Left lobe of liver (tissue), 1 donor: ENCODE data around the gene CCDC126. TPM values are rescaled to one million over a fixed set of nuclear protein-coding genes. Genes with fewer than 3 reads are reported as not detected.

Source experiments
- total RNA-seq: library from RNA; stranded (reverse); gene quantifications from one replicate; pipeline ENCODE4 v1.2.1, GENCODE V29; 2021
- donor health status: DM: no; HTN: yes; CAD: no.

Gene CCDC126
- total RNA-seq, 1 donor from 2014 or later, result 7.7 TPM

Other genes with a start within 250 kb of the CCDC126 start
- gene IGF2BP3, start 126.9 kb upstream of the CCDC126 start, total RNA-seq, result 0.78 TPM
- 28.4 TPM for gene TRA2A, start 65.4 kb upstream of the CCDC126 start, total RNA-seq
- 4.2 TPM for gene FAM221A, start 82.8 kb downstream of the CCDC126 start, total RNA-seq
- gene STK31, start 112.8 kb downstream of the CCDC126 start, total RNA-seq, result 0.20 TPM